H9 (cell line): Measurements from ENCODE around the gene NDUFB3. TPM values are rescaled to one million over a fixed set of nuclear protein-coding genes. Genes with fewer than 3 reads are reported as not detected.

ENCODE experiments used
- DNase-seq: peaks from one replicate; pipeline ENCODE4 v3.0.0-alpha.2; 2017
- H2AFZ ChIP-seq: one replicate; pipeline ENCODE4 v1.6.1; 2013; ENCODE audit warnings: mild to moderate bottlenecking, low read length, control low read depth, moderate library complexity
- H2AK5ac ChIP-seq: 2 replicates; pipeline ENCODE4 v1.6.1; 2013; ENCODE audit warnings: low read length, control low read depth, mixed read lengths; ENCODE audit not compliant: insufficient read length
- H2BK120ac ChIP-seq: one replicate; pipeline ENCODE4 v1.6.1; 2013; ENCODE audit warnings: low read depth, mild to moderate bottlenecking, low read length, control low read depth, inconsistent platforms; ENCODE audit not compliant: poor library complexity, severe bottlenecking
- H2BK12ac ChIP-seq: 2 replicates; pipeline ENCODE4 v1.6.1; 2013; ENCODE audit warnings: low read length, control low read depth, mixed read lengths, low read depth; ENCODE audit not compliant: insufficient read length
- H2BK15ac ChIP-seq: 2 replicates; pipeline ENCODE4 v1.6.1; 2013; ENCODE audit warnings: low read depth, low read length, control low read depth
- H2BK20ac ChIP-seq: one replicate; pipeline ENCODE4 v1.6.1; 2013; ENCODE audit warnings: low read depth, mild to moderate bottlenecking, low read length, control low read depth, inconsistent platforms; ENCODE audit not compliant: poor library complexity, severe bottlenecking
- H2BK5ac ChIP-seq: 2 replicates; pipeline ENCODE4 v1.6.1; 2013; ENCODE audit warnings: low read length, control low read depth, mixed read lengths; ENCODE audit not compliant: insufficient read length
- H3K14ac ChIP-seq: 2 replicates; pipeline ENCODE4 v1.6.1; 2013; ENCODE audit warnings: low read length, control low read depth; ENCODE audit not compliant: insufficient read depth
- H3K18ac ChIP-seq: 2 replicates; pipeline ENCODE4 v1.6.1; 2013; ENCODE audit warnings: low read depth, mild to moderate bottlenecking, mixed read lengths, low read length, control low read depth; ENCODE audit not compliant: insufficient read length
- H3K23ac ChIP-seq: 2 replicates; pipeline ENCODE4 v1.6.1; 2013; ENCODE audit warnings: low read length, control low read depth, mixed read lengths, low read depth; ENCODE audit not compliant: insufficient read length
- H3K23me2 ChIP-seq: 2 replicates; pipeline ENCODE4 v1.6.1; 2013; ENCODE audit warnings: low read depth, mild to moderate bottlenecking, mixed read lengths, low read length, control low read depth; ENCODE audit not compliant: insufficient read length, poor library complexity, severe bottlenecking
- H3K27ac ChIP-seq: 2 replicates; pipeline ENCODE4 v1.5.1; 2013; ENCODE audit warnings: low read length, control low read depth, mixed read lengths, low read depth; ENCODE audit not compliant: insufficient read length
- H3K27me3 ChIP-seq: 2 replicates; pipeline ENCODE4 v1.6.1; 2013; ENCODE audit warnings: low read length, control low read depth, inconsistent platforms; ENCODE audit not compliant: insufficient read depth
- H3K4ac ChIP-seq: 2 replicates; pipeline ENCODE4 v1.6.1; 2013; ENCODE audit warnings: low read depth, mild to moderate bottlenecking, control low read depth, inconsistent platforms, low read length, moderate library complexity
- H3K4me1 ChIP-seq: 2 replicates; pipeline ENCODE4 v1.6.1; 2013; ENCODE audit warnings: low read length, control low read depth, inconsistent platforms; ENCODE audit not compliant: insufficient read depth
- H3K4me2 ChIP-seq: 2 replicates; pipeline ENCODE4 v1.6.1; 2013; ENCODE audit warnings: low read length, control low read depth, mixed read lengths; ENCODE audit not compliant: insufficient read length, insufficient read depth
- H3K56ac ChIP-seq: 2 replicates; pipeline ENCODE4 v1.6.1; 2013; ENCODE audit warnings: low read depth, mild to moderate bottlenecking, mixed read lengths, low read length, control low read depth; ENCODE audit not compliant: insufficient read length
- H3K79me1 ChIP-seq: 2 replicates; pipeline ENCODE4 v1.6.1; 2013; ENCODE audit warnings: low read depth, mild to moderate bottlenecking, moderate library complexity, low read length, control low read depth, inconsistent platforms; ENCODE audit not compliant: insufficient read depth, poor library complexity, severe bottlenecking
- H3K79me2 ChIP-seq: 2 replicates; pipeline ENCODE4 v1.6.1; 2013; ENCODE audit warnings: low read length, control low read depth, inconsistent platforms; ENCODE audit not compliant: insufficient read depth
- H3K9ac ChIP-seq: 2 replicates; pipeline ENCODE4 v1.6.1; 2013; ENCODE audit warnings: low read length, control low read depth, mixed read lengths; ENCODE audit not compliant: insufficient read length; ENCODE audit errors: extremely low read depth
- H3K9me3 ChIP-seq: one replicate; pipeline ENCODE4 v1.6.1; 2013; ENCODE audit warnings: low read depth, low read length, inconsistent platforms; ENCODE audit not compliant: control insufficient read depth
- H3T11ph ChIP-seq: one replicate; pipeline ENCODE4 v1.6.1; 2013; ENCODE audit warnings: mild to moderate bottlenecking, low read length, control low read depth, inconsistent platforms
- H4K20me1 ChIP-seq: one replicate; pipeline ENCODE4 v1.6.1; 2013; ENCODE audit not compliant: control insufficient read depth, insufficient read length, insufficient read depth
- H4K5ac ChIP-seq: 2 replicates; pipeline ENCODE4 v1.6.1; 2013; ENCODE audit warnings: low read depth, mild to moderate bottlenecking, mixed read lengths, low read length, control low read depth; ENCODE audit not compliant: insufficient read length
- H4K8ac ChIP-seq: replicated peaks from 2 replicates; pipeline ENCODE4 v1.6.1; 2013; ENCODE audit warnings: low read length, control low read depth, mixed read lengths, low read depth; ENCODE audit not compliant: insufficient read length
- H4K91ac ChIP-seq: 2 replicates; pipeline ENCODE4 v1.6.1; 2013; ENCODE audit warnings: low read depth, mild to moderate bottlenecking, moderate library complexity, mixed read lengths, low read length, control low read depth; ENCODE audit not compliant: insufficient read length
- H3K27ac Mint-ChIP-seq, 3 experiments: 2 replicates in 2 of 3; 3 replicates in 1 of 3; pipeline ENCODE4 v1.8.0; 2020 to 2021; ENCODE audit warnings: mixed read lengths in 3 of 3, mild to moderate bottlenecking in 1 of 3, moderate library complexity in 1 of 3
- H3K27me3 Mint-ChIP-seq: 2 replicates; pipeline ENCODE4 v1.8.0; 2021; ENCODE audit warnings: low read depth, mild to moderate bottlenecking, moderate library complexity, mixed read lengths
- H3K36me3 Mint-ChIP-seq, 3 experiments: 2 replicates in 2 of 3; 3 replicates in 1 of 3; pipeline ENCODE4 v1.8.0; 2020 to 2021; ENCODE audit warnings: low read depth in 3 of 3, mixed read lengths in 3 of 3; ENCODE audit not compliant: insufficient read depth in 1 of 3
- H3K4me1 Mint-ChIP-seq, 2 experiments: 2 replicates each; pipeline ENCODE4 v1.8.0; 2020; ENCODE audit warnings: mixed read lengths in 2 of 2
- H3K4me3 Mint-ChIP-seq, 2 experiments: 2 replicates in 1 of 2; 3 replicates in 1 of 2; pipeline ENCODE4 v1.8.0; 2020 to 2021; ENCODE audit warnings: mild to moderate bottlenecking in 2 of 2, mixed read lengths in 2 of 2, moderate library complexity in 1 of 2
- H3K9me3 Mint-ChIP-seq, 2 experiments: 2 replicates in 1 of 2; 3 replicates in 1 of 2; pipeline ENCODE4 v1.8.0; 2020; ENCODE audit warnings: mild to moderate bottlenecking in 2 of 2, mixed read lengths in 2 of 2, moderate library complexity in 1 of 2
- WGBS: extraction: QIAGEN DNeasy Blood & Tissue Kit; methylation state at CpG from one replicate; pipeline ENCODE4 v1.1.7; 2013; ENCODE audit warnings: missing lambda C conversion rate, low lambda C conversion rate, mixed read lengths; ENCODE audit not compliant: insufficient read length; ENCODE audit errors: extremely low coverage; 5-methylcytosine and 5-hydroxymethylcytosine counted together
- total RNA-seq: library from RNA; stranded (reverse); gene quantifications from 2 replicates; pipeline ENCODE4 v1.2.1, GENCODE V29; 2021
- TF ChIP-seq, protein P1 (sequence below): fragments of 200-600 bp; sonication (generic); conservative IDR thresholded peaks from 3 replicates; pipeline ENCODE4 v1.8.0; 2021; ENCODE audit warnings: antibody characterized with exemption, mild to moderate bottlenecking

NDUFB3 gene
- total RNA-seq, 1 experiment from 2014 or later = 59.6 TPM

DNA sequence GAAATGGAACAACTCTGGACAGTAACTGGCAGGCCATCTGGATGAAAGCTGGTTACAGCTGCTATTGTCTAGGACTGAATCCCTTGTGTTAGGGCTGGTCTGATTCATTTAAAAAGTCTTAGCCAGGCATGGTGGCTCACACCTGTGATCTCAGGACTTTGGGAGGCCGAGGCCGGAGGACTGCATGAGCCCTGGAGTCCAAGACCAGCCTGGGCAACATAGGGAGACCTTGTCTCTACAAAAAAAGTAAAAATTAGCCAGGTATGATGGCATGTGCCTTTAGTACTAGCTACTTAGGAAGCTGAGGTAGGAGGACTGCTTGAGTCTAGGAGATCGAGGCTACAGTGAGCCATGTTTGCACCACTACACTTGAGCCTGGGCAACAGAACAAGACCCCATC, 28.7 kb downstream of the NDUFB3 start:
- Histone ChIP-seq H3K79me2 (no peaks in the 10 kb centered on the region), H3K23me2 (no peaks in the 10 kb centered on the region), H4K91ac (no peak overlapping the region), H3K79me1 (no peaks in the 10 kb centered on the region), H3K27ac (no peak overlapping the region), H2AK5ac (no peak overlapping the region), H2BK120ac (no peak overlapping the region), H3K56ac (no peak overlapping the region), H3K27me3 (no peaks in the 10 kb centered on the region), H3K9me3 (no peaks in the 10 kb centered on the region), H3K4me2 (no peak overlapping the region), H2AFZ (no peak overlapping the region), H3T11ph (no peak overlapping the region), H4K5ac (no peak overlapping the region), H2BK5ac (no peak overlapping the region), H2BK20ac (no peak overlapping the region), H3K4ac (no peak overlapping the region), H3K4me1 (no peaks in the 10 kb centered on the region), H4K8ac (no peak overlapping the region), H2BK12ac (no peak overlapping the region), H4K20me1 (no peaks in the 10 kb centered on the region), H3K14ac (no peak overlapping the region), H3K18ac (no peak overlapping the region), H3K9ac (no peak overlapping the region), H3K23ac (no peak overlapping the region), H2BK15ac (no peak overlapping the region)
- Mint-ChIP-seq H3K27me3 (no peaks in the 10 kb centered on the region), H3K4me3 (no peak overlapping the region), H3K27ac (0 out of 7 replicates have a peak overlapping the region, but pooled peaks of 1 of the 3 experiments have one; percentile 18), H3K4me1 (no peaks in the 10 kb centered on the region), H3K9me3 (peaks cover 0 to 3% of the 10 kb centered on the region in 2 experiments; a peak in 1 of 5 replicates), H3K36me3 (no peaks in the 10 kb centered on the region)
- TF ChIP-seq, protein P1, sequence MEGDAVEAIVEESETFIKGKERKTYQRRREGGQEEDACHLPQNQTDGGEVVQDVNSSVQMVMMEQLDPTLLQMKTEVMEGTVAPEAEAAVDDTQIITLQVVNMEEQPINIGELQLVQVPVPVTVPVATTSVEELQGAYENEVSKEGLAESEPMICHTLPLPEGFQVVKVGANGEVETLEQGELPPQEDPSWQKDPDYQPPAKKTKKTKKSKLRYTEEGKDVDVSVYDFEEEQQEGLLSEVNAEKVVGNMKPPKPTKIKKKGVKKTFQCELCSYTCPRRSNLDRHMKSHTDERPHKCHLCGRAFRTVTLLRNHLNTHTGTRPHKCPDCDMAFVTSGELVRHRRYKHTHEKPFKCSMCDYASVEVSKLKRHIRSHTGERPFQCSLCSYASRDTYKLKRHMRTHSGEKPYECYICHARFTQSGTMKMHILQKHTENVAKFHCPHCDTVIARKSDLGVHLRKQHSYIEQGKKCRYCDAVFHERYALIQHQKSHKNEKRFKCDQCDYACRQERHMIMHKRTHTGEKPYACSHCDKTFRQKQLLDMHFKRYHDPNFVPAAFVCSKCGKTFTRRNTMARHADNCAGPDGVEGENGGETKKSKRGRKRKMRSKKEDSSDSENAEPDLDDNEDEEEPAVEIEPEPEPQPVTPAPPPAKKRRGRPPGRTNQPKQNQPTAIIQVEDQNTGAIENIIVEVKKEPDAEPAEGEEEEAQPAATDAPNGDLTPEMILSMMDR = no peak
- WGBS = no CpG with 5 or more reads among the region's 3 CpGs
- DNase-seq = no peak
